Neural cell (in vitro differentiated cells): ENCODE results near the gene SH3BP5.

Experiments
- EP300 ChIP-seq: fragments of 450-650 bp; conservative IDR thresholded peaks from 2 replicates; pipeline ENCODE4 v1.6.1; 2014; ENCODE audit warnings: antibody characterized with exemption, mild to moderate bottlenecking, moderate library complexity; ENCODE audit not compliant: poor library complexity, severe bottlenecking
- EZH2 ChIP-seq: fragments of 200-600, 300-800 bp; shearing (Covaris generic), sonication (generic); IDR thresholded peaks from 2 replicates; pipeline ENCODE4 v1.6.1; 2014; ENCODE audit warnings: antibody characterized with exemption, low read length, borderline replicate concordance, mild to moderate bottlenecking; ENCODE audit not compliant: insufficient read depth, poor library complexity, severe bottlenecking
- RAD21 ChIP-seq: fragments of 450-650 bp; conservative IDR thresholded peaks from 2 replicates; pipeline ENCODE4 v1.6.1; 2014; ENCODE audit warnings: antibody characterized with exemption, mild to moderate bottlenecking, moderate library complexity
- TF ChIP-seq, protein P1 (sequence below): fragments of 450-650 bp; IDR thresholded peaks from 2 replicates; pipeline ENCODE4 v1.5.1; 2014; ENCODE audit warnings: antibody characterized with exemption, mild to moderate bottlenecking, moderate library complexity; ENCODE audit not compliant: poor library complexity, severe bottlenecking
- TF ChIP-seq, protein P2 (sequence below): IDR thresholded peaks from 2 replicates; pipeline ENCODE4 v1.6.1; 2012; ENCODE audit warnings: borderline replicate concordance

DNA sequence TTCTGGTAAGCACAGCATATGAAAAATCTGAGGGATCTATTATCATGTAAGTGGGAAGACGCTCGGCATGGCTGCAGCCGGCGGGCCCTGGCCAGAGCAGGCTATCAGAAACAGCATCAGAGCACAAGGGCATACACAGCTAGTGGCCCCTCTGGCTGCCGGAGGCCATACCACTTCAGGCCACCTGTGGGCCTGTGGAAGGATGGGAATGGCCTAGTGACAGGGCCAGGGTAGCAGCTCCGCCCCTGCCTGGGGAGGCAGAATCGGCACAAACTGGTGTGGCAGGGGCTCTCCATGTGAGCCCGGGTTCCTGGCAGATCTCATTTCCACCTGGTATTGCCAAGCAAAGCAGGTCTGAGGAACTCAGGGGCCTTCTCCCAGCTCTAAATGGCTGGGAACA lies 46.4 kb downstream of the SH3BP5 start:
- TF ChIP-seq, protein P1, sequence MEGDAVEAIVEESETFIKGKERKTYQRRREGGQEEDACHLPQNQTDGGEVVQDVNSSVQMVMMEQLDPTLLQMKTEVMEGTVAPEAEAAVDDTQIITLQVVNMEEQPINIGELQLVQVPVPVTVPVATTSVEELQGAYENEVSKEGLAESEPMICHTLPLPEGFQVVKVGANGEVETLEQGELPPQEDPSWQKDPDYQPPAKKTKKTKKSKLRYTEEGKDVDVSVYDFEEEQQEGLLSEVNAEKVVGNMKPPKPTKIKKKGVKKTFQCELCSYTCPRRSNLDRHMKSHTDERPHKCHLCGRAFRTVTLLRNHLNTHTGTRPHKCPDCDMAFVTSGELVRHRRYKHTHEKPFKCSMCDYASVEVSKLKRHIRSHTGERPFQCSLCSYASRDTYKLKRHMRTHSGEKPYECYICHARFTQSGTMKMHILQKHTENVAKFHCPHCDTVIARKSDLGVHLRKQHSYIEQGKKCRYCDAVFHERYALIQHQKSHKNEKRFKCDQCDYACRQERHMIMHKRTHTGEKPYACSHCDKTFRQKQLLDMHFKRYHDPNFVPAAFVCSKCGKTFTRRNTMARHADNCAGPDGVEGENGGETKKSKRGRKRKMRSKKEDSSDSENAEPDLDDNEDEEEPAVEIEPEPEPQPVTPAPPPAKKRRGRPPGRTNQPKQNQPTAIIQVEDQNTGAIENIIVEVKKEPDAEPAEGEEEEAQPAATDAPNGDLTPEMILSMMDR: no peak
- no peak for TF ChIP-seq RAD21
- TF ChIP-seq, protein P2, sequence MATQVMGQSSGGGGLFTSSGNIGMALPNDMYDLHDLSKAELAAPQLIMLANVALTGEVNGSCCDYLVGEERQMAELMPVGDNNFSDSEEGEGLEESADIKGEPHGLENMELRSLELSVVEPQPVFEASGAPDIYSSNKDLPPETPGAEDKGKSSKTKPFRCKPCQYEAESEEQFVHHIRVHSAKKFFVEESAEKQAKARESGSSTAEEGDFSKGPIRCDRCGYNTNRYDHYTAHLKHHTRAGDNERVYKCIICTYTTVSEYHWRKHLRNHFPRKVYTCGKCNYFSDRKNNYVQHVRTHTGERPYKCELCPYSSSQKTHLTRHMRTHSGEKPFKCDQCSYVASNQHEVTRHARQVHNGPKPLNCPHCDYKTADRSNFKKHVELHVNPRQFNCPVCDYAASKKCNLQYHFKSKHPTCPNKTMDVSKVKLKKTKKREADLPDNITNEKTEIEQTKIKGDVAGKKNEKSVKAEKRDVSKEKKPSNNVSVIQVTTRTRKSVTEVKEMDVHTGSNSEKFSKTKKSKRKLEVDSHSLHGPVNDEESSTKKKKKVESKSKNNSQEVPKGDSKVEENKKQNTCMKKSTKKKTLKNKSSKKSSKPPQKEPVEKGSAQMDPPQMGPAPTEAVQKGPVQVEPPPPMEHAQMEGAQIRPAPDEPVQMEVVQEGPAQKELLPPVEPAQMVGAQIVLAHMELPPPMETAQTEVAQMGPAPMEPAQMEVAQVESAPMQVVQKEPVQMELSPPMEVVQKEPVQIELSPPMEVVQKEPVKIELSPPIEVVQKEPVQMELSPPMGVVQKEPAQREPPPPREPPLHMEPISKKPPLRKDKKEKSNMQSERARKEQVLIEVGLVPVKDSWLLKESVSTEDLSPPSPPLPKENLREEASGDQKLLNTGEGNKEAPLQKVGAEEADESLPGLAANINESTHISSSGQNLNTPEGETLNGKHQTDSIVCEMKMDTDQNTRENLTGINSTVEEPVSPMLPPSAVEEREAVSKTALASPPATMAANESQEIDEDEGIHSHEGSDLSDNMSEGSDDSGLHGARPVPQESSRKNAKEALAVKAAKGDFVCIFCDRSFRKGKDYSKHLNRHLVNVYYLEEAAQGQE: no peak
- TF ChIP-seq EZH2: no peak
- no peak for TF ChIP-seq EP300
